Upper lobe of left lung (tissue), 6 donors: ENCODE results near the gene CDH13. TPM values are rescaled to one million over a fixed set of nuclear protein-coding genes. Genes with fewer than 3 reads are reported as not detected.

Source experiments
- ATAC-seq, 2 donors: fragments of 200-7000 bp; cut with Tn5 transposase; one replicate each; pipeline ENCODE4 v1.9.1; 2022; ENCODE audit warnings: mild to moderate bottlenecking in 2 of 2, moderate library complexity in 2 of 2; ENCODE audit not compliant: low FRiP score in 2 of 2
- DNase-seq, 2 donors: peaks; one replicate each; pipeline ENCODE4 v3.0.0-alpha.2; 2019 to 2020
- H3K27ac ChIP-seq, 4 donors: fragments of 200-600 bp; sonication (generic); one replicate each; pipeline ENCODE4 v1.5.1; 2016 to 2019
- H3K27me3 ChIP-seq, 4 donors: fragments of 200-600 bp; sonication (generic); one replicate each; pipeline ENCODE4 v1.5.1; 2017 to 2019
- H3K36me3 ChIP-seq, 4 donors: fragments of 200-600 bp; sonication (generic); one replicate each; pipeline ENCODE4 v1.5.1; 2016 to 2019
- H3K4me1 ChIP-seq, 4 donors: fragments of 200-600 bp; sonication (generic); one replicate each; pipeline ENCODE4 v1.5.1; 2018 to 2019
- H3K4me3 ChIP-seq, 4 donors: fragments of 200-600 bp; sonication (generic); one replicate each; pipeline ENCODE4 v1.5.1; 2017 to 2019; ENCODE audit warnings: mild to moderate bottlenecking in 2 of 4, moderate library complexity in 1 of 4
- H3K9me3 ChIP-seq, 4 donors: fragments of 200-600 bp; sonication (generic); one replicate each; pipeline ENCODE4 v1.5.1; 2018 to 2019
- CTCF ChIP-seq, 6 experiments: fragments of 450-650 bp in 4 of 6; fragments of 200-600 bp in 2 of 6; sonication (generic) in 2 of 6; IDR thresholded peaks; one replicate each; pipeline ENCODE4 v1.5.1; 2016 to 2019; ENCODE audit warnings: antibody characterized with exemption in 6 of 6
- EP300 ChIP-seq, 4 donors: sonication (generic); formaldehyde crosslinking; IDR thresholded peaks; one replicate each; pipeline ENCODE4 v1.5.1; 2017; ENCODE audit warnings: antibody characterized with exemption in 4 of 4, control low read depth in 2 of 4
- POLR2A ChIP-seq, 4 donors: fragments of 450-650 bp; IDR thresholded peaks; one replicate each; pipeline ENCODE4 v1.5.1; 2016 to 2017; ENCODE audit warnings: antibody characterized with exemption in 4 of 4, mild to moderate bottlenecking in 2 of 4
- POLR2AphosphoS5 ChIP-seq, 2 donors: sonication (generic); formaldehyde crosslinking; IDR thresholded peaks; one replicate each; pipeline ENCODE4 v1.5.1; 2017; ENCODE audit warnings: antibody characterized with exemption in 2 of 2
- WGBS, 2 donors: methylation state at CpG; one replicate each; pipeline ENCODE4 v1.1.5; 2017 to 2018; 5-methylcytosine and 5-hydroxymethylcytosine counted together
- total RNA-seq, 6 donors: library from RNA; depleted of rRNA in 4 of 6; stranded (reverse); fragments of >200 nt in 4 of 6; gene quantifications; one replicate each; pipeline versions ENCODE4 v1.1.0 to v1.2.1, GENCODE V29; 2016 to 2021
- donor health status: DM: no; HTN: no; CAD: no; lungs with moderate emphysema.
- donor health status: DM: no; HTN: yes; CAD: no; lungs with severe emphysema.

Gene CDH13
- total RNA-seq, 6 donors from 2014 or later = 11.3 to 39.8 (median 19.9) TPM

- DNase-seq (no peak), ATAC-seq (no peak)
- Histone ChIP-seq H3K27me3 (no peaks in the 10 kb centered on the region), H3K27ac (no peak overlapping the region), H3K4me3 (no peak overlapping the region), H3K4me1 (peaks cover 0 to 9% (median 2%) of the 10 kb centered on the region in 4 donors), H3K36me3 (no peaks in the 10 kb centered on the region), H3K9me3 (no peaks in the 10 kb centered on the region)
- WGBS, 2 donors = 77 to 88% methylated on average over 4 of the region's 4 CpGs
- no peak for TF ChIP-seq POLR2AphosphoS5 (IDR thresholded peaks at IDR 0.05)
- TF ChIP-seq EP300 (IDR thresholded peaks at IDR 0.05) = no peak
- TF ChIP-seq POLR2A (IDR thresholded peaks at IDR 0.05) = no peak
- no peak for TF ChIP-seq CTCF (IDR thresholded peaks at IDR 0.05)
Measured at GRCh38 chr16:83838151-83838550, 1211.4 kb downstream of the CDH13 start.

DNA sequence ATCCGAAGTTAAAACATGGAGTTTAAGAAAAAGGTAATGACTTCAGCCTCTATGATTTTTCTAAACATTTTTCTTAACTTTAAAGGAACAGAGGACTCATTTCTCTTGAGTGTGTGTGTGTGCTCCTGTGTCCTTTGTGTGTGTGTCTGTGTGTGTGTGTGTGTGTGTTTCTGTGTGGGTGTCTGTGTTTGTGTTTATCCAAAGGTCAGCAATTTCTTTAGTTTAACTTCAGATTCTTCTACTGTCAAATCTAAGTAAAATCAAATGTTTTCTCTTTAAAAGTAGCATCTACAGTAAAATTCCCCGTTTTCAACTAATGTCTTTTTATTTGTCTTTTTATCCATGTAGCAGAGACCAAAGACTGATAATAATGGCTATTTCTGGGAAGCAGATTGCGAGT, 1212.8 kb downstream of the CDH13 start:
- no peak for TF ChIP-seq POLR2A (IDR thresholded peaks at IDR 0.05)
- TF ChIP-seq POLR2AphosphoS5 (IDR thresholded peaks at IDR 0.05) = no peak
- TF ChIP-seq CTCF (IDR thresholded peaks at IDR 0.05) = no peak
- no peak for TF ChIP-seq EP300 (IDR thresholded peaks at IDR 0.05)
- no peaks in the 10 kb centered on the region for H3K9me3 ChIP-seq
- ATAC-seq = no peak
- H3K4me1 ChIP-seq = peaks cover 0 to 11% (median 2%) of the 10 kb centered on the region in 4 donors
- no peak overlapping the region for H3K4me3 ChIP-seq
- no peak overlapping the region for H3K27ac ChIP-seq
- H3K36me3 ChIP-seq = no peaks in the 10 kb centered on the region
- WGBS, 2 donors = 51 to 69% methylated on average over 3 of the region's 3 CpGs
- H3K27me3 ChIP-seq = no peaks in the 10 kb centered on the region
- no peak for DNase-seq

GRCh38 chr16:83840060-83840617, 1213.4 kb downstream of the CDH13 start:
- no peak overlapping the region for H3K27ac ChIP-seq
- 64 to 97% methylated on average over 4 of the region's 4 CpGs for WGBS, 2 donors
- H3K4me3 ChIP-seq = no peak overlapping the region
- ATAC-seq = no peak
- TF ChIP-seq CTCF (IDR thresholded peaks at IDR 0.05) (no peak), POLR2AphosphoS5 (IDR thresholded peaks at IDR 0.05) (no peak), POLR2A (IDR thresholded peaks at IDR 0.05) (no peak), EP300 (IDR thresholded peaks at IDR 0.05) (no peak)
- H3K4me1 ChIP-seq = peaks cover 0 to 11% (median 2%) of the 10 kb centered on the region in 4 donors
- H3K27me3 ChIP-seq = no peaks in the 10 kb centered on the region
- H3K9me3 ChIP-seq = no peaks in the 10 kb centered on the region
- no peak for DNase-seq
- H3K36me3 ChIP-seq = no peaks in the 10 kb centered on the region

GRCh38 chr16:83842291-83842690, 1215.5 kb downstream of the CDH13 start:
- Histone ChIP-seq H3K36me3 (no peaks in the 10 kb centered on the region), H3K4me3 (no peak overlapping the region), H3K27me3 (no peaks in the 10 kb centered on the region), H3K9me3 (no peaks in the 10 kb centered on the region), H3K27ac (no peak overlapping the region), H3K4me1 (peaks cover 0 to 12% (median 4%) of the 10 kb centered on the region in 4 donors)
- no peak for DNase-seq
- no peak for TF ChIP-seq POLR2A (IDR thresholded peaks at IDR 0.05)
- no peak for TF ChIP-seq EP300 (IDR thresholded peaks at IDR 0.05)
- TF ChIP-seq POLR2AphosphoS5 (IDR thresholded peaks at IDR 0.05) = no peak
- no peak for TF ChIP-seq CTCF (IDR thresholded peaks at IDR 0.05)
- no peak for ATAC-seq
- WGBS, 2 donors = 62 to 68% methylated on average over 7 of the region's 7 CpGs
